HG03064 (cell line): Measurements from ENCODE around the gene LIPH.
"Not testable (repeated sequence)": the region's sequence is repeated elsewhere in the genome, so short reads cannot be mapped to it uniquely, and the experiment has no call there.

ENCODE experiments used
- ATAC-seq: cut with Tn5 transposase; IDR thresholded peaks from one replicate; pipeline ENCODE4 v1.9.1; 2021; ENCODE audit warnings: low read depth; ENCODE audit not compliant: unreplicated experiment

The LIPH gene

DNA sequence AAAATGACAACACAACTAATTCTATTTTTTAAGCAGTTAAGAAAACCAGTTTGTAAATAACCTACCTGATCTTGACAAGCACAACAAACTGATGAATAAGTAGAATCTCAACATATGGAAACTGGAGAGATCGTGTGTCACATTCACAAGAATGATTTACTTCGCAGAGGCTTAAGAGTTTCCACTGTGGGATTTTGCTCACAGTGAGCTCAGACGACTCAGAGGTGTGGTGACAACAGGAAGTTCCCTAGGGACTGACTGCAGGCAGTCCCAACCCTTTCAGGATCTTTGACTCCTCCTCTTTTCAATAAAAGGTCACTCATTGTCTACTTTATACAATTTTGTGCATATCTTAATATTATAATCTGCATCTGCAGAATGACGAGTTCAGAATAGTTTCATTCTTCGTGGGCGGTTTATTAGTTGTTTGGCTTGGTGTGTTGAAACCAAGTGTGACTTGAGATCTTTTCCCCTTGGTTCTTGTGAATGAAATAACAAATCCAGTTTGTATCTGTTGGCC lies at the start of gene LIPH:
Gene LIPH, minus strand, starts transcription at position 231 of the 520 bp plus-strand sequence. Its CDS starts 117 bp downstream, at position 114.
- peak; percentile 73 for ATAC-seq

DNA sequence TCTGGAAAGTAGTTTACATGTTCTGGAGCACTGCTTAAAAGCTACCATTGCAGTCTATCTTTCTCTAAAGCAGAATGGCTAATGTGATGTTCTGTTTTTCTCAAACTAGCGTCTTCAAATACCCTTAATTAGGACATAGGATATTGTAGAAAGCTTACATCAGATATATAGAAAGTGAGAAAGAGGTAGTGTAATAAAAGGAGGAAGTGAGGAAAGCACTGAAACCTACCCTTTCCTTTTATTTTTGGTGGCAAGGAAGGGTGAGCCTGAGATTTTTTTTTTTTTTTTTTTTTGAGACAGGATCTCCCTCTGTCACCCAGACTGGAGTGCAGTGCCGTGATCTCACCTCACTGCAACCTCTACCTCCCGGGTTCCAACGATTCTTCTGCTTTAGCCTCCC lies 43.1 kb upstream of the LIPH start:
- no peak for ATAC-seq

- ATAC-seq: no peak
Observed at GRCh38 chr3:185594073-185594472, 41.7 kb upstream of the LIPH start.

GRCh38 chr3:185586686-185587039 lies 34.3 kb upstream of the LIPH start:
- no peak for ATAC-seq

DNA sequence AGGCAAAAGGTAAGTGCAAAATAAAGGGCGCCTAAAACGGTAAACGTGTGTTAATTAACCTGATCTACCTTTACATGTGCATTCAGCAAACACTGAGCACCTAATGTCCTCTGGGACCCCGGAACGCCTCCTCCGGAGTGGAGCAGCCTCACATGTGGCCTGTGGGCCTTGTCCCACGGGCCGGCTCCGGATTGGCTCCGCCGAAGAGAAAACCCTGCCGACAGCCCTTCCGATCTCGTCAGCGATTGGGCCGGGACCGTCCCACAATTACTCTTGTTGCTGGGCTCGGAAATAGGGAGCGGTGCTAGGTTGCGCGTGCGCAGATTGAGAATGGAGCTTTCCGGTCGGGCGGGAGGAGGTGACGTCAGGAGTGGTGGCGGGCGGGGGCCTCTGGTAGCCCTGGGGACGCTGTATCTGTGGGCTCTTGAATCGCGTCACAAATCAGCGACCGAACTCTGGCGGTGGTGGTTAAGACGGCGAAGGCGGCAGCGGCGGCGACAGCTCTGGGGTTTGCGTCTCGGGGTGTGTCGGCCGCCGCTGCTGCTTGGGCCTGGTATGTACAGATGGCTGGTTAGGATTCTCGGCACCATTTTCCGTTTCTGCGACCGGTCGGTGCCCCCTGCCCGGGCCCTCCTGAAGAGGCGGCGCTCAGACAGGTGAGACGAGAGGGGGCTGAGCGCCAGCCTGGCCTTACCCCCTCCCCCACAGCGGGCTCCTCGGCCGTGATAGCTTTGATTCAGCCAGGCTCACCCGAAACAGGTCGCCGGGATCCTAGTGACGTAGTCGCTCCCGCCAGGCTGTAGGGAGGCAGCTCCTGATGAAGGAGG lies 33.7 kb upstream of the LIPH start, which contains the start of gene SENP2:
Gene SENP2, plus strand, starts transcription at position 437 of the 827 bp plus-strand sequence. Its CDS starts 119 bp downstream, at position 556.
- ATAC-seq: peak; percentile 92

- no peak for ATAC-seq
Observed at GRCh38 chr3:185585518-185585858, 33.1 kb upstream of the LIPH start.

DNA sequence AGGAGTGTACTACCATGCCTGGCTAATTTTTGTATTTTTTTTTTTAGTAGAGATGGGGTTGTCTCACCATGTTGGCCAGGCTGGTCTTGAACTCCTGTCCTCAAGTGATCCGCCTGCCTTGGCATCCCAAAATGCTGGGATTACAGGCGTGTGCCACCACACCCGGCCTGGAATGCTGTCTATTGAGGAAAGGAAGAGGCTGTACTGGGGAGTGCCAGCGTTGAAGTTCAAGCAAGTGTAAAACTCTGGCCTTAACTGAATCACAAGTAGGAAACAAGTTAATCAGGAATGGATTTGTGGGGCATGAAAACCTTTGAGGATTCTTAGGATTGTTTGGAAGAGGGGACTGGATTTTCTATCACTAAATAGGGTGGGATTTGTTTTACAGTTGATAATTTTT lies 32.3 kb upstream of the LIPH start:
- no peak for ATAC-seq

DNA sequence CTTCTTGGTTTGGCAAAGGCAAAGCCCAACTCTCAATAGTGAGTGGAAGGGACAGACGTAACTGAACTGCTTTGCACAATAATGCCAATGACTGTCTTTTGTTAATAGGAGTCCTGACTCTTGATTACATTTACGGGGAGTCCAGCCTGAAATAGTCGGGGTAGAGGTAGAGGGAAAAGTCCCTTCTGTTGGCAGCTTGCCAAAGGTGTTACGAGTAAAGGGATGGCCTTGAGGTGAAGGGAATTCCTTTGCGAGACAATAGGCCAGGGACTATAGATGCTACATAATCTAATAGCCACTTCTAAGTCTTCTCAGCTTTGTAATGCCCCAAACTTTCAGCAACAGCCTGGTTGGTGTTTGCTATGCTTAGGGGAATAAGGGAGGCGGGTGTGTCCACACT lies 31.5 kb upstream of the LIPH start:
- no peak for ATAC-seq

DNA sequence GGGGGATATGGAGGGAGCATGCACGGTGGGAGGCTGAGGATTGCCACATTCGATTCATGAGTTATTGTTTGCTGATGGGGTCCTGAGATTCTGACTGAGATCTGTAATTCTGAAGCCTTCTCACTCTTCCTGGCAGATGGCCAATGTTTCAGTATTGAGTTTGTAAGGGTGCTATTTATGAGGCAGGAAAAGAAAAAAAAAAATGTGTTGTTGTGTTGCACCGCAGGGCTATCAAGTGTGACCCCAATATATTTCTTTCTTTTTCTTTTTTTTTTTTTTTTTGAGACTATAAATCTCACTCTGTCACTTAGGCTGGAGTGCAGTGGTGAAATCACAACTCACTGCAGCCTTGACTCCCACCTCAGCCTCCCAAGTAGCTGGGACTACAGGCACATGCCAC lies 30.5 kb upstream of the LIPH start:
- no peak for ATAC-seq

DNA sequence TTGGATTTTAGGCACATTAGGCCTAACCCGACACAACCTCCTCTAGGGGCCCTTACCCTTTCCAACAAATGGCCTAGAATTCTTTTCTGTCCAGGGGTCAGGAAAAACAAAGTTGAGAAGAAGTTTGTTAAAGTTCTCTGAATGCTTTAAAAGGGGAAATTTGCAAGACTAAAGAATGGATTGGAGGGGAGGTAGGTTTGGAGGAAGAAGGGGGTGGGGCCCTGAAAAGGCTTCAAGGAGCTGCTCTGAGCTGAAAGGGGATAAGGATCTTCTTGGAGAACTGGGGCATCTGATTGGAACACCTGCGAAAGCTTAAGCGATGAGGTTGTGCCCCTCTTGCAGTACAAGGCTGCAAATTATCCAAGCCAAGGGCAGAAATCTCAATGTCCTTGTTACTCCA lies 29.8 kb upstream of the LIPH start:
- ATAC-seq: no peak

DNA sequence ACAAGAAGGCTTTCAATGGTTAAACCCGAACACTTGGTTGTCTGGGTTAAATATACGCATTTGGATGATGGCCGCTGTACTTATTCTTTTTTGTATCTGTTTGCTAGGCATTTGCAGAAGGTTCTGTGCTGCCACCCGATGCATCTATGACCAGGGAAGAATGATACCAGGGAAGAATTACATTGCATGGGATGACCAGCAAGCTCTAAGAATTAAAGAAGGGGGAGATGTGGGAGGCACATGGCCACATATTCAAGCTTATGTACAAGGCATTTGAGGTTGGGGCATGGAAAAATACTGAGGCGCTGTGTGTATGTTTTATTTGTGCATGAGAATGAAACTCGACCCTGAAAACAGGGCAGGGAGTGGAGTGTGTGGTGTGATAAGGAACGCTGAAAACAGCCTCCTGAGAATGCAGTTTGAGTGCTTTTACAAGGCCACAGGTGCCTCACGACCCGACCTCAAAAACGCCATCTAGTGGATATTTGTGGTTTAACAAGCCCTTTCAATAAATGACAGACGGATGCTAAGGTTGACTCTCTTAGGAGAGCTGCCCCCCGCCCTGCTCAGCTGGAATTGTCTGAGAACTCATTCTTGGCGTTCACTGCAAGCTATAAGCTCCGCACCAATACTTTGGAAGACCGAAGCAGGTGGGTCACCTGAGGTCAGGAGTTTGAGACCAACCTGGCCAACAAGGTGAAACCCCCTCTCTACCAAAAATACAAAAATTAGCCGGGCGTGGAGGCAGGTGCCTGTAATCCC lies 22.9 kb upstream of the LIPH start:
- ATAC-seq: not testable (repeated sequence)

GRCh38 chr3:185572183-185572582 lies 19.8 kb upstream of the LIPH start:
- no peak for ATAC-seq

DNA sequence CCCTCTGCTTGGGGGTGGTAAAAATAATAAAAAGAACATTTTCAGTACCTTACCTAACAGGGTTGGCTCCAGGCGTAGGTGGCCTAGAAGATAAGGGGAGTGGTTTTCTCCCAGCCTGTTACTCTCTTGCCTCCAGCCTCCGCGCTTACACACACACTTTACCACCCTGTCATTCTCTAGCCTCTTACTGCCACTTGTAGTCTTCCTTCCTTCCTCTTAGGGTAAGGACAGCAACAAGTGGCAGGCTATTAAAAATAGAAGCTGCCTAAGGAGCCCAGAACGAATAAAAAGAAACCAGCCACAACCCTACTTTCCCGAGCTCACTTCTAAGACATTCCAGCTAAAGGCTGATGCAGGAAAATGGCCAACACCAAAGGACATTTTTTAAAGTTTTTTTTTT lies 9.6 kb upstream of the LIPH start:
- ATAC-seq: no peak

- ATAC-seq: no peak
Observed at GRCh38 chr3:185561374-185561943, 9.1 kb upstream of the LIPH start.

- no peak for ATAC-seq
Observed at GRCh38 chr3:185560676-185561075, 8.3 kb upstream of the LIPH start.

- ATAC-seq: no peak
Observed at GRCh38 chr3:185559706-185560090, 7.3 kb upstream of the LIPH start.

GRCh38 chr3:185558395-185558794 lies 6.0 kb upstream of the LIPH start:
- no peak for ATAC-seq

GRCh38 chr3:185556640-185557039 lies 4.3 kb upstream of the LIPH start:
- ATAC-seq: not testable (repeated sequence)

- ATAC-seq: no peak
Observed at GRCh38 chr3:185555860-185556347, 3.5 kb upstream of the LIPH start.

DNA sequence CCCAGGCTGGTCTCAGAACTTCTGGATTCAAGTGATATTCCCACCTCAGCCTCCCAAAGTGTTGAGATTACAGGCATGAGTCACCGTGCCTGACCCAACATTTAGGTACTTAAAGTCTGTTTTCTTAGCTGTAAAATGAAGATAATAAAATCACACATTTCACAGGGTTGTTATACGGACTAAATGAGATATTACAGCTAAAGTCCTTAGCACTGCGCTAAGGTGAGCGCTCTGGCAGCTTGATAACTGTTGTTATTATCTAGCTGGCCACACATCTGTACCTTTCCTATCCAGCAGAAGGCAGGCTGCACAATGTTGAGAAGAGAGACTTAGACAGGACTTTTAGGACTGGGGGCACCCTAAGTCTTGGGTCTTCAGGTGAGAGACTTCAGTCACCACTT lies 2.7 kb upstream of the LIPH start:
- ATAC-seq: no peak

DNA sequence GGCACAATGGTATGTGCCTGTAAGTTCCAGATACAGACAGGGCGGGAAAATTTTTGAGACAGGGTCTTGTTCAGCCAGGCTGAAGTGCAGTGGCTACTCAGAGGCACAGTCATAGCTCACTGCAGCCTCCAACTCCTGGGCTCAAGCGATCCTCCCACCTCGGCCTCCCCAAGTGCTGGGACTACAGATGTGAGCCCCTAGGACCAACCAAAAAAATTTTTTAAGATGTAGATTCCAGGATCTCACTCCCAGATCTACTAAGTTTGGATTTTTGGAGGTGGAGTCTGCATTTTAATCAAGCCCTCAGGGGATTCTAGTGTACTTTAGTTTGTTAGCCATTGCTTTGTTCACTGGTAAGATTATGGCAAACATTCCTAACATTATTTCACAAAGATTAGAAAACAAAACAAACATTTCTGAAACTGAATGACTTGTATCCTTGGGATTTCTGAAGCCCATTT lies 2.7 kb downstream of the LIPH start:
- no peak for ATAC-seq
